Liver (tissue), 9 donors: ENCODE data around the gene SEC11C. TPM values are rescaled to one million over a fixed set of nuclear protein-coding genes. Genes with fewer than 3 reads are reported as not detected.

Experiments
- DNase-seq: peaks from one replicate; pipeline ENCODE4 v3.0.0-alpha.2; 2017; ENCODE audit warnings: low spot score
- H3K27ac ChIP-seq, 2 donors: one replicate each; pipeline ENCODE4 v1.7.0; 2013; ENCODE audit warnings: inconsistent platforms in 2 of 2, low read length in 2 of 2, control low read depth in 1 of 2, low read depth in 1 of 2, mild to moderate bottlenecking in 1 of 2
- H3K27me3 ChIP-seq, 4 donors: one replicate each; pipeline versions ENCODE4 v1.6.1 to v1.7.0; 2013; ENCODE audit warnings: low read length in 3 of 4, inconsistent platforms in 1 of 4, mild to moderate bottlenecking in 1 of 4, moderate library complexity in 1 of 4; ENCODE audit not compliant: control insufficient read depth in 4 of 4, insufficient read depth in 4 of 4
- H3K36me3 ChIP-seq, 4 donors: one replicate each; pipeline versions ENCODE4 v1.6.1 to v1.7.0; 2013; ENCODE audit warnings: low read length in 3 of 4, mild to moderate bottlenecking in 3 of 4, low read depth in 1 of 4, moderate library complexity in 1 of 4; ENCODE audit not compliant: control insufficient read depth in 4 of 4, insufficient read depth in 3 of 4
- H3K4me1 ChIP-seq, 4 donors: one replicate each; pipeline versions ENCODE4 v1.6.1 to v1.7.0; 2013; ENCODE audit warnings: low read length in 3 of 4, mild to moderate bottlenecking in 3 of 4, moderate library complexity in 1 of 4; ENCODE audit not compliant: control insufficient read depth in 4 of 4, insufficient read depth in 4 of 4
- H3K4me3 ChIP-seq, 3 donors: one replicate each; pipeline versions ENCODE4 v1.6.1 to v1.7.0; 2013; ENCODE audit warnings: low read length in 3 of 3, control low read depth in 1 of 3, low read depth in 1 of 3, mild to moderate bottlenecking in 1 of 3
- H3K9ac ChIP-seq, 2 donors: one replicate each; pipeline ENCODE4 v1.7.0; 2013; ENCODE audit warnings: low read length in 2 of 2, mild to moderate bottlenecking in 2 of 2, moderate library complexity in 2 of 2, control low read depth in 1 of 2, low read depth in 1 of 2
- H3K9me3 ChIP-seq, 4 donors: one replicate each; pipeline versions ENCODE4 v1.6.1 to v1.7.0; 2013; ENCODE audit warnings: low read length in 3 of 4; ENCODE audit not compliant: control insufficient read depth in 4 of 4
- CTCF ChIP-seq: fragments of 150-350 bp; IDR thresholded peaks from 2 replicates; pipeline ENCODE4 v1.5.1; 2017; ENCODE audit warnings: improper control_type of control experiment, low read depth, low read length; ENCODE audit not compliant: missing input control
- EGR1 ChIP-seq, 2 donors: IDR thresholded peaks; 2 replicates each; pipeline ENCODE4 v1.6.1; 2016 to 2018; ENCODE audit warnings: antibody characterized with exemption in 2 of 2, low read depth in 2 of 2
- FOXA1 ChIP-seq: IDR thresholded peaks from 2 replicates; pipeline ENCODE4 v1.6.1; 2016; ENCODE audit warnings: antibody characterized with exemption
- FOXA2 ChIP-seq: IDR thresholded peaks from 2 replicates; pipeline ENCODE4 v1.6.1; 2016; ENCODE audit warnings: antibody characterized with exemption
- GABPA ChIP-seq, 2 donors: IDR thresholded peaks in 1 of 2; conservative IDR thresholded peaks in 1 of 2; 2 replicates each; pipeline ENCODE4 v1.6.1; 2016; ENCODE audit warnings: antibody characterized with exemption in 2 of 2, mild to moderate bottlenecking in 1 of 2, moderate library complexity in 1 of 2
- HNF4A ChIP-seq, 2 donors: conservative IDR thresholded peaks; 2 replicates each; pipeline ENCODE4 v1.6.1; 2016; ENCODE audit warnings: antibody characterized with exemption in 2 of 2, mild to moderate bottlenecking in 2 of 2
- HNF4G ChIP-seq: IDR thresholded peaks from 2 replicates; pipeline ENCODE4 v1.6.1; 2016; ENCODE audit warnings: antibody characterized with exemption
- JUND ChIP-seq, 2 donors: IDR thresholded peaks; 2 replicates each; pipeline ENCODE4 v1.6.1; 2016; ENCODE audit warnings: antibody characterized with exemption in 2 of 2
- NR2F2 ChIP-seq: IDR thresholded peaks from 2 replicates; pipeline ENCODE4 v1.6.1; 2016; ENCODE audit warnings: antibody characterized with exemption
- RAD21 ChIP-seq, 2 donors: IDR thresholded peaks; 2 replicates each; pipeline ENCODE4 v1.6.1; 2016; ENCODE audit warnings: antibody characterized with exemption in 2 of 2, mild to moderate bottlenecking in 2 of 2
- RXRA ChIP-seq, 2 donors: IDR thresholded peaks; 2 replicates each; pipeline ENCODE4 v1.6.1; 2017 to 2018; ENCODE audit warnings: antibody characterized with exemption in 2 of 2, mild to moderate bottlenecking in 1 of 2
- SP1 ChIP-seq: IDR thresholded peaks from 2 replicates; pipeline ENCODE4 v1.6.1; 2018; ENCODE audit warnings: antibody characterized with exemption, mild to moderate bottlenecking
- TAF1 ChIP-seq: conservative IDR thresholded peaks from 2 replicates; pipeline ENCODE4 v1.6.1; 2016; ENCODE audit warnings: antibody characterized with exemption, mild to moderate bottlenecking
- YY1 ChIP-seq: IDR thresholded peaks from 2 replicates; pipeline ENCODE4 v1.6.1; 2016; ENCODE audit warnings: antibody characterized with exemption, mild to moderate bottlenecking
- ZBTB33 ChIP-seq: IDR thresholded peaks from 2 replicates; pipeline ENCODE4 v1.6.1; 2016; ENCODE audit warnings: antibody characterized with exemption
- WGBS: extraction: QIAGEN DNeasy Blood & Tissue Kit; methylation state at CpG from one replicate; pipeline ENCODE4 v1.1.7; 2013; 5-methylcytosine and 5-hydroxymethylcytosine counted together
- polyA plus RNA-seq, 2 donors: library from polyadenylated mRNA; stranded (reverse) in 1 of 2; unstranded in 1 of 2; fragments of 200-250 nt in 1 of 2; fragments of >200 nt in 1 of 2; fragmentation: Nextera tagmentation in 1 of 2; extraction: Ambion mirVana in 1 of 2; gene quantifications; one replicate each; pipeline versions ENCODE4 v1.2.1 to v1.2.3, GENCODE V29; 2013 to 2015
- total RNA-seq, 2 donors: library from RNA; depleted of rRNA; stranded (reverse); fragments of >200 nt; gene quantifications; one replicate each; pipeline ENCODE4 v1.2.3, GENCODE V29; 2014
- TF ChIP-seq, protein P1 (sequence below): IDR thresholded peaks from 2 replicates; pipeline ENCODE4 v1.6.1; 2016; ENCODE audit warnings: antibody characterized with exemption, mild to moderate bottlenecking
- TF ChIP-seq, protein P2 (sequence below): IDR thresholded peaks from 2 replicates; pipeline ENCODE4 v1.6.1; 2016; ENCODE audit warnings: antibody characterized with exemption
- donor health status: healthy.
- donor health status: healthy.
- donor health status: healthy.
- donor health status: healthy.
- donor health status: healthy.

The SEC11C gene
- total and polyA plus RNA-seq, 4 donors = 106 to 206 (median 156) TPM

DNA sequence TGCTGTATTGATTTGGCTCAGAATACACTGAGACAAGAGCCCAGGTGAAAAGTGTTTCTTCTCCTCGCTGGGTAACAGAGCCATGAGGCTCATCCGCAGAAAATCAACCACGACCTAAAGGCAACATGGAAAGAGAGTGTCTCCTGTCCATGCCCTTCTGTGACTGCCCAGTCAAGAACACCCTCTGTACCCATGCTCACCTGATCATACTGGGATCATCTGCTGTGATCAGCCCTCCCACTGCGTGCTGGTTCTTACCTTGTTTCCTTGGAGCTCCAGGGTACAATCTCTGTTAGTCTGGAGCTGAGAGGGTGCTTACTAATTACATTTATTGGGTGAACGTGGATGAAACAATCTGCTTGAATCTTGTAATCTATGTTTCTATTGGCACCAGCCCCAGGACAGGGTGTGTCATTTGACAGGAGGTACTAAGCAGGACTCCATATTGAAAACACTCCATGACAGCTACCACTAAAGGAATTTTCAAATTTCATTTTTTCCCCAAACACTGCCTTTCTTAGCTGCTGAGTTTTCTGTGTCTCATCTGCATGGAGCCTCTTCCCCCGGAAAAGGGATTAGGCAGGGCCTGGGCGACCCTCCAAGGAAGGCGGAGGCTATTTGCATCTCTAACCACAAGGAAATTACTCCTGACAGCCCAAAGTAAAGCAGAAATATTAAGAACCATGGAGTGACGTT is 40.6 kb downstream of the SEC11C start (continued):
- TF ChIP-seq, protein P1, sequence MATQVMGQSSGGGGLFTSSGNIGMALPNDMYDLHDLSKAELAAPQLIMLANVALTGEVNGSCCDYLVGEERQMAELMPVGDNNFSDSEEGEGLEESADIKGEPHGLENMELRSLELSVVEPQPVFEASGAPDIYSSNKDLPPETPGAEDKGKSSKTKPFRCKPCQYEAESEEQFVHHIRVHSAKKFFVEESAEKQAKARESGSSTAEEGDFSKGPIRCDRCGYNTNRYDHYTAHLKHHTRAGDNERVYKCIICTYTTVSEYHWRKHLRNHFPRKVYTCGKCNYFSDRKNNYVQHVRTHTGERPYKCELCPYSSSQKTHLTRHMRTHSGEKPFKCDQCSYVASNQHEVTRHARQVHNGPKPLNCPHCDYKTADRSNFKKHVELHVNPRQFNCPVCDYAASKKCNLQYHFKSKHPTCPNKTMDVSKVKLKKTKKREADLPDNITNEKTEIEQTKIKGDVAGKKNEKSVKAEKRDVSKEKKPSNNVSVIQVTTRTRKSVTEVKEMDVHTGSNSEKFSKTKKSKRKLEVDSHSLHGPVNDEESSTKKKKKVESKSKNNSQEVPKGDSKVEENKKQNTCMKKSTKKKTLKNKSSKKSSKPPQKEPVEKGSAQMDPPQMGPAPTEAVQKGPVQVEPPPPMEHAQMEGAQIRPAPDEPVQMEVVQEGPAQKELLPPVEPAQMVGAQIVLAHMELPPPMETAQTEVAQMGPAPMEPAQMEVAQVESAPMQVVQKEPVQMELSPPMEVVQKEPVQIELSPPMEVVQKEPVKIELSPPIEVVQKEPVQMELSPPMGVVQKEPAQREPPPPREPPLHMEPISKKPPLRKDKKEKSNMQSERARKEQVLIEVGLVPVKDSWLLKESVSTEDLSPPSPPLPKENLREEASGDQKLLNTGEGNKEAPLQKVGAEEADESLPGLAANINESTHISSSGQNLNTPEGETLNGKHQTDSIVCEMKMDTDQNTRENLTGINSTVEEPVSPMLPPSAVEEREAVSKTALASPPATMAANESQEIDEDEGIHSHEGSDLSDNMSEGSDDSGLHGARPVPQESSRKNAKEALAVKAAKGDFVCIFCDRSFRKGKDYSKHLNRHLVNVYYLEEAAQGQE = no peak
- no peak for TF ChIP-seq EGR1 (IDR thresholded peaks at IDR 0.05; ENCODE audit: low read depth in 2 of 2)

DNA sequence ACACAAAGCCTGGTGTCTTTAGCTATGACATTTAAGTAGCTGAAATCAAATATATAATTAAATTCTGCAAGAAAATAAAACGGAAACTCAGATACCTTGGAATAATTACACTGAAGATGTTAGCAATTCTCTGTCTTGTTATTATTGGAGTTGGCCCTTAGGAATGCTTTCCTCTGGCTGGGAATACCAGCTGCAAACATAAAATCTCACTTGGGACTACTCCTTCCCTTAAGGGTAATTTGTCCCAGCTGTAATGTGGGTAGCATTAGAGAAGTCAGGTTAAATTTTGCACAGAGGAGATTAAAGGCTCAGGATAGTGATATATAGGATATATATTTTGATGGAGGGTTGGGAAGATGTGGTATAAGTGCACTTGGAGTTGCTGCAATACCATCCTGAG is 43.0 kb downstream of the SEC11C start:
- 90% methylated on average over 1 of the region's 1 CpG for WGBS
- TF ChIP-seq NR2F2 = no peak
- TF ChIP-seq FOXA2 = no peak
- TF ChIP-seq RXRA (IDR thresholded peaks at IDR 0.05) = no peak
- no peak for TF ChIP-seq HNF4G
- TF ChIP-seq RAD21 (IDR thresholded peaks at IDR 0.05) = no peak
- no peak for TF ChIP-seq TAF1
- TF ChIP-seq FOXA1 = no peak
- no peak for TF ChIP-seq SP1
- TF ChIP-seq JUND (IDR thresholded peaks at IDR 0.05) = no peak
- TF ChIP-seq, protein P2, sequence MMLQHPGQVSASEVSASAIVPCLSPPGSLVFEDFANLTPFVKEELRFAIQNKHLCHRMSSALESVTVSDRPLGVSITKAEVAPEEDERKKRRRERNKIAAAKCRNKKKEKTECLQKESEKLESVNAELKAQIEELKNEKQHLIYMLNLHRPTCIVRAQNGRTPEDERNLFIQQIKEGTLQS = no peak
- no peak for TF ChIP-seq CTCF
- no peak for TF ChIP-seq YY1
- TF ChIP-seq GABPA (IDR thresholded peaks at IDR 0.05 in 1 of 2, conservative IDR thresholded peaks at IDR 0.05 in 1 of 2) = no peak
- no peak for TF ChIP-seq EGR1 (IDR thresholded peaks at IDR 0.05; ENCODE audit: low read depth in 2 of 2)
- no peak for TF ChIP-seq HNF4A (conservative IDR thresholded peaks at IDR 0.05)
- no peak for TF ChIP-seq ZBTB33
- DNase-seq = no peak
- Histone ChIP-seq H3K27ac (no peak overlapping the region), H3K36me3 (no peaks in the 10 kb centered on the region), H3K27me3 (peaks cover 0 to 2% (median 0%) of the 10 kb centered on the region in 4 donors), H3K4me3 (no peak overlapping the region), H3K9ac (no peak overlapping the region), H3K4me1 (no peaks in the 10 kb centered on the region), H3K9me3 (peaks cover 0 to under 1% (median 0%) of the 10 kb centered on the region in 4 donors)
